Eye (tissue), 1 donor: ENCODE measurements around the gene CENPP.
A peak's percentile ranks its signal among the peaks of the same experiment; 100 is the strongest.

ENCODE experiments used
- DNase-seq: peaks from one replicate; pipeline ENCODE4 v3.0.0-alpha.2; 2015

The CENPP gene

GRCh38 chr9:92483627-92484545 lies 158.1 kb downstream of the CENPP start:
- DNase-seq, result no peak

GRCh38 chr9:92484563-92484962 lies 158.8 kb downstream of the CENPP start:
- no peak for DNase-seq

- DNase-seq, result no peak
Observed at GRCh38 chr9:92486371-92486770, 160.6 kb downstream of the CENPP start.

- DNase-seq, result no peak
Observed at GRCh38 chr9:92488681-92489550, 163.2 kb downstream of the CENPP start.

- no peak for DNase-seq
Observed at GRCh38 chr9:92492781-92493401, 167.1 kb downstream of the CENPP start.

- no peak for DNase-seq
Observed at GRCh38 chr9:92493749-92494387, 168.1 kb downstream of the CENPP start.

- no peak for DNase-seq
Observed at GRCh38 chr9:92494856-92495255, 169.1 kb downstream of the CENPP start.

GRCh38 chr9:92496396-92497176 lies 170.8 kb downstream of the CENPP start:
- DNase-seq, result no peak

- DNase-seq, result no peak
Observed at GRCh38 chr9:92499701-92500100, 173.9 kb downstream of the CENPP start.

- no peak for DNase-seq
Observed at GRCh38 chr9:92500725-92501124, 175.0 kb downstream of the CENPP start.

- no peak for DNase-seq
Observed at GRCh38 chr9:92501671-92502393, 176.1 kb downstream of the CENPP start.

GRCh38 chr9:92503156-92503555 lies 177.4 kb downstream of the CENPP start:
- no peak for DNase-seq

GRCh38 chr9:92504881-92505280 lies 179.1 kb downstream of the CENPP start:
- DNase-seq, result no peak

GRCh38 chr9:92506184-92506857 lies 180.6 kb downstream of the CENPP start:
- DNase-seq, result peak; percentile 26

- no peak for DNase-seq
Observed at GRCh38 chr9:92507005-92507404, 181.3 kb downstream of the CENPP start.

- DNase-seq, result no peak
Observed at GRCh38 chr9:92507496-92507895, 181.7 kb downstream of the CENPP start.

GRCh38 chr9:92508018-92508820 lies 182.5 kb downstream of the CENPP start:
- no peak for DNase-seq

- DNase-seq, result no peak
Observed at GRCh38 chr9:92509050-92509449, 183.3 kb downstream of the CENPP start.

- no peak for DNase-seq
Observed at GRCh38 chr9:92510747-92511146, 185.0 kb downstream of the CENPP start.

GRCh38 chr9:92512622-92513021 lies 186.9 kb downstream of the CENPP start:
- DNase-seq, result no peak
